ENCODE results near the gene RCAN2.

The RCAN2 gene

DNA sequence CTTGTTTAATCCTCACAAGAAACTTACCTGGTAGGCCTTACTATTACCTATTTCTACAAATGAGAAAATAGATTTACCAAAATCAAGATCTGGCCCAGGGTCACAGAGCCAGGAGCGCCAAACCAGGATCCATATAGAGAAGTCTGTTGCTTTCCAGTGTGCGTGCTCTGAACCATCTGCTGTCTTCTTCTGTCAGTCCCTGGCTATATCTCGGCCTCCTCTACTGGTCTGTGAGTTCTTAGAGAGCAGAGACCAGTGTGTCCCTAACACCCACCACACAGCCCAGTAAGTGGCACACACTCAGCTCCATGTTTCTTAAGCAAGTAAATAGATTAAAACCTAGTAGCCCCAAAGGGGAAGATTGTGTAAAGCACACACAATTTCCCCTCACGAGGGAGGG is 301.5 kb downstream of the RCAN2 start:
- H3K4me3 ChIP-seq (ENCODE audit: low read depth, low read length), result no peak overlapping the region
- TF ChIP-seq, protein P1, sequence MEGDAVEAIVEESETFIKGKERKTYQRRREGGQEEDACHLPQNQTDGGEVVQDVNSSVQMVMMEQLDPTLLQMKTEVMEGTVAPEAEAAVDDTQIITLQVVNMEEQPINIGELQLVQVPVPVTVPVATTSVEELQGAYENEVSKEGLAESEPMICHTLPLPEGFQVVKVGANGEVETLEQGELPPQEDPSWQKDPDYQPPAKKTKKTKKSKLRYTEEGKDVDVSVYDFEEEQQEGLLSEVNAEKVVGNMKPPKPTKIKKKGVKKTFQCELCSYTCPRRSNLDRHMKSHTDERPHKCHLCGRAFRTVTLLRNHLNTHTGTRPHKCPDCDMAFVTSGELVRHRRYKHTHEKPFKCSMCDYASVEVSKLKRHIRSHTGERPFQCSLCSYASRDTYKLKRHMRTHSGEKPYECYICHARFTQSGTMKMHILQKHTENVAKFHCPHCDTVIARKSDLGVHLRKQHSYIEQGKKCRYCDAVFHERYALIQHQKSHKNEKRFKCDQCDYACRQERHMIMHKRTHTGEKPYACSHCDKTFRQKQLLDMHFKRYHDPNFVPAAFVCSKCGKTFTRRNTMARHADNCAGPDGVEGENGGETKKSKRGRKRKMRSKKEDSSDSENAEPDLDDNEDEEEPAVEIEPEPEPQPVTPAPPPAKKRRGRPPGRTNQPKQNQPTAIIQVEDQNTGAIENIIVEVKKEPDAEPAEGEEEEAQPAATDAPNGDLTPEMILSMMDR (IDR thresholded peaks at IDR 0.05; ENCODE audit: low read depth, low read length, missing control alignments), result no peak
- in situ Hi-C loops (cut with HindIII; ENCODE audit: low sequenced_read_pairs), result no loop called here
- DNase-seq (ENCODE audit: low read depth), result no peak

DNA sequence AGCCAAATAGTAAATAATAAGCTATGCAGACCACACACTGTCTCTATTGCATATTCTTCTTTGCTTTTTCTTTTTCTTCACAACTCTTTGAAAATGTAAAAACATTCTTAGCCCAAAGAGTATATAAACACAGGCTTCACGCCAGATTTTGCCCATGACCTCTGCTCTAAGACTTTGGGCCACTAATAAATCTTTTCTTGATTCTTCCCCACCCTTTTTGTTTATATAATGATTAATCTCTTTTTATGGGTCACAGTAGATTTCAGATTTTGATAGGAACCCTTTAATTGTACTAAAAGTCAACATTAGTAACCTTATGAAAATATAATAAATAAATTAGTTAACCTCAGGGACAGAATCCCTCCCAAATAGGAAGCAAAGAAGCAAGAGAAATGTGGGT is 304.7 kb downstream of the RCAN2 start:
- in situ Hi-C loops (cut with HindIII; ENCODE audit: low sequenced_read_pairs), result no loop called here
- TF ChIP-seq, protein P1 (IDR thresholded peaks at IDR 0.05; ENCODE audit: low read depth, low read length, missing control alignments), result no peak
- DNase-seq (ENCODE audit: low read depth), result no peak

DNA sequence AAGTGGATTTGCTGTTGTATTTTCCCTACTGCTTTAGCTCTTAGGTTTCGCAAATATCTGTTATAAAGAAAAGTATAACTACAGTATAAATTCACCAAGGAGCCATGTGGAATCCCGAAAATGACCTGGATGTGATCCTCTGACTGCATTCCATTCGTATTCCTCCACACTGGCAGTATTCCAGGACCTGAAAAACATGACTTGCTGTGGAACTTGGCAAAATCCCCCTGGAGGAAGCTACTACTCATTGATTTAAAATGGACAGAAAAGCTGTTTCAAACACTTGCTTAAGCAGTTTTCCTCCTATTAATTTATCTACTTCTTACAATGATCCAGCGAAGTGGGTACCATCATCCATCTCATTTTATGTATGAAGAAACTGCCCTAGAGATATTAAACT is 307.1 kb downstream of the RCAN2 start:
- in situ Hi-C loops (cut with HindIII; ENCODE audit: low sequenced_read_pairs), result no loop called here
- TF ChIP-seq, protein P1 (IDR thresholded peaks at IDR 0.05; ENCODE audit: low read depth, low read length, missing control alignments), result peak; percentile 39
- H3K4me3 ChIP-seq (ENCODE audit: low read depth, low read length), result no peak overlapping the region
- DNase-seq (ENCODE audit: low read depth), result peak; percentile 92

More for the DNA sequence above, 304.7 kb downstream of the RCAN2 start:
- no peak overlapping the region for H3K4me3 ChIP-seq (ENCODE audit: low read depth, low read length)

DNA sequence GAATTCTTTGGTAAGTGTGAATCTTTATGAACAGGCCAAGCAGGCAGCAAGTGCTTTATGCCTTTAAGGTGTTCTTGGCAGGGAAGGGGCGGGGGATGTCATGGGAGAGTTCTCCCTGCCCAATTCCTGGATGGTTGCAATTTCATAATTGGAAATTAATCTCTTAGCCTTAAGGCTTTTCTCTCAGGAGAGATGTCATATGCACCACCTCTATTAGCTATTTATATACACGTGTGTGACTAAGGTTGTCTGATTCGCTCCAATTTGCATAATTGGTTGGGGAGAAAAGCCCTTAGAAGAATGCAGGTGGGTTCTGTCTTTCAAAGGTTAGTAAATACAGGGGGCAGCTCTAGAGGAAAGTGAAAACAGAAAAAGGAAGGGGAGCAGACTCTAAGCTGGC is 315.3 kb downstream of the RCAN2 start:
- in situ Hi-C loops (cut with HindIII; ENCODE audit: low sequenced_read_pairs), result no loop called here
- TF ChIP-seq, protein P1 (IDR thresholded peaks at IDR 0.05; ENCODE audit: low read depth, low read length, missing control alignments), result no peak
- H3K4me3 ChIP-seq (ENCODE audit: low read depth, low read length), result no peak overlapping the region
- DNase-seq (ENCODE audit: low read depth), result no peak

DNA sequence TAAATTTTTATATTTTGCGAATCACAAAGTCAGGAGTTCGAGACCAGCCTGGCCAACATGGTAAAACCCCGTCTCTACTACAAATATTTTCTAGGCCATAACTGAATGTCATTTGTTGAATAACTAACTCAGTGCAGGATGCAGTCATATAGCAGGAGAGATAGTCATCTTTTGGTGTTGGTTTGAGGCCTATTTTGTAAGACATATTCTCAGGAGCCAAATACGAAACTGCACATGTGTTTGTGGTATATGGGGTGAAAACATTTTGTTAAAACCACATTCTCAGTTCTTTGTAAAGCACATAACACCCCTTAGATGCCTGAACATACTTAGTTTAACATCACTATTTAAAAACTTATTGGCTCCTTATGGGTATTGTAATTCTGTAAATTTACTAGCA is 315.8 kb downstream of the RCAN2 start:
- TF ChIP-seq, protein P1 (IDR thresholded peaks at IDR 0.05; ENCODE audit: low read depth, low read length, missing control alignments), result no peak

DNA sequence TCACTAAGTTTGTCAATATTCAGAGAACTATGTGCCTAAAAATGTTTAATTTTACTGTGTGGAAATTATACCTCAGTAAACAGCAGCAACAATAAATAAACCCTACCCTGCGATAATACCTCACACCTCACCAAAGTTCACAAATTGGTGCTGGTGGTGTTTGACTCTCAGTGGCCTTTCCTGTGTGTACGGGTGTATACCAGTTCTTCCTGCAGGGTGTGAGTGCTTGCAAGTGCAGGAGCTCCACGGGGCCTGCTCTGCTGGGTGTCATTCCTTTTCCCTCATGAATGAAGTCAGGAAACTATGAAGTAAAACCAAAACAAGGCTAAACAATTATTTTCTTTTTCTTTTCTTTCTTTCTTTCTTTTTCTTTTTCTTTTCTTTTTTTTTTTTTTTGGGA is 316.3 kb downstream of the RCAN2 start:
- TF ChIP-seq, protein P1 (IDR thresholded peaks at IDR 0.05; ENCODE audit: low read depth, low read length, missing control alignments), result no peak
- no peak overlapping the region for H3K4me3 ChIP-seq (ENCODE audit: low read depth, low read length)
- DNase-seq (ENCODE audit: low read depth), result no peak
- in situ Hi-C loops (cut with HindIII; ENCODE audit: low sequenced_read_pairs), result no loop called here

More for the DNA sequence above, 315.8 kb downstream of the RCAN2 start:
- no peak for DNase-seq (ENCODE audit: low read depth)
- H3K4me3 ChIP-seq (ENCODE audit: low read depth, low read length), result no peak overlapping the region
- in situ Hi-C loops (cut with HindIII; ENCODE audit: low sequenced_read_pairs), result no loop called here

DNA sequence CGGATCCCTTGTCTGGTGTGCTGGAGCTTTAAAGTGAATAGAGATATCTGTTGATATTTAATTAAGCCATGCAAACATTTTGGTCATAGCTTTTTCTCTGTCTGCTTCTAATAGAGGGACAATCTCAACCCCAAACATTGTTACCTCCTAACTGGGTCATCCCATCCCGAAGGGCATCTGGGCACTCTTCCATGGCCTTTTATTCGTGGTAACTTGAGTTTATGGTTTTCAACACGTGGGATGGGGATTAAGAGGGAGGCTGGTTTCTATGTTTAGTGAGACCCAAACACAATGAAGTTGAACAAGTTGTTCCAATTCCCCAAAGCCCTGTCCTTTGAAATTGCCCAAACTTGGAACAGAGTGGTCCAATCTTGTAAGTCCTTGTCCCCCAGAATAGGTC is 319.1 kb downstream of the RCAN2 start:
- in situ Hi-C loops (cut with HindIII; ENCODE audit: low sequenced_read_pairs), result no loop called here
- DNase-seq (ENCODE audit: low read depth), result no peak
- no peak overlapping the region for H3K4me3 ChIP-seq (ENCODE audit: low read depth, low read length)
- TF ChIP-seq, protein P1 (IDR thresholded peaks at IDR 0.05; ENCODE audit: low read depth, low read length, missing control alignments), result no peak
